Measurements from ENCODE around the gene HS3ST4.

- TF ChIP-seq GATA3 (IDR thresholded peaks at IDR 0.05; ENCODE audit: low read depth, low read length) (no peak), GATA2 (IDR thresholded peaks at IDR 0.05; ENCODE audit: low read depth, low read length) (no peak)
These were observed 197.1 kb downstream of the HS3ST4 start for GRCh38 chr16:25888868-25889267.

Measured in SH-SY5Y (cell line).